Mammary epithelial cell (primary cell): ENCODE data around the gene MYO3B.

ENCODE experiments used
- CTCF ChIP-seq, 2 donors: IDR thresholded peaks in 1 of 2; conservative IDR thresholded peaks in 1 of 2; 2 replicates each; pipeline ENCODE4 v1.5.1; 2011 to 2012; ENCODE audit warnings: inconsistent platforms in 2 of 2, low read length in 2 of 2, mild to moderate bottlenecking in 2 of 2, control low read depth in 1 of 2, low read depth in 1 of 2; ENCODE audit not compliant: insufficient read depth in 1 of 2; ENCODE audit errors: extremely low read depth in 1 of 2
- EZH2 ChIP-seq: IDR thresholded peaks from 2 replicates; pipeline ENCODE4 v1.6.1; 2012; ENCODE audit warnings: low read length, inconsistent platforms, borderline replicate concordance

- TF ChIP-seq CTCF (conservative IDR thresholded peaks at IDR 0.05 in 1 of 2, IDR thresholded peaks at IDR 0.05 in 1 of 2; ENCODE audit: extremely low read depth in 1 of 2, insufficient read depth in 1 of 2, low read depth in 1 of 2, low read length in 2 of 2) (no peak), EZH2 (no peak)
Measured at GRCh38 chr2:170643346-170643745, 465.4 kb downstream of the MYO3B start.
